GM12801 (cell line): ENCODE measurements around the gene PTPRA.

Experiments used
- CTCF ChIP-seq: IDR thresholded peaks from one replicate; pipeline ENCODE4 v1.5.1; 2011; ENCODE audit warnings: control low read depth; ENCODE audit not compliant: insufficient read length; ENCODE audit errors: extremely low read depth

PTPRA gene

GRCh38 chr20:2871111-2871465 is 2.2 kb upstream of the PTPRA start:
- no peak for TF ChIP-seq CTCF

DNA sequence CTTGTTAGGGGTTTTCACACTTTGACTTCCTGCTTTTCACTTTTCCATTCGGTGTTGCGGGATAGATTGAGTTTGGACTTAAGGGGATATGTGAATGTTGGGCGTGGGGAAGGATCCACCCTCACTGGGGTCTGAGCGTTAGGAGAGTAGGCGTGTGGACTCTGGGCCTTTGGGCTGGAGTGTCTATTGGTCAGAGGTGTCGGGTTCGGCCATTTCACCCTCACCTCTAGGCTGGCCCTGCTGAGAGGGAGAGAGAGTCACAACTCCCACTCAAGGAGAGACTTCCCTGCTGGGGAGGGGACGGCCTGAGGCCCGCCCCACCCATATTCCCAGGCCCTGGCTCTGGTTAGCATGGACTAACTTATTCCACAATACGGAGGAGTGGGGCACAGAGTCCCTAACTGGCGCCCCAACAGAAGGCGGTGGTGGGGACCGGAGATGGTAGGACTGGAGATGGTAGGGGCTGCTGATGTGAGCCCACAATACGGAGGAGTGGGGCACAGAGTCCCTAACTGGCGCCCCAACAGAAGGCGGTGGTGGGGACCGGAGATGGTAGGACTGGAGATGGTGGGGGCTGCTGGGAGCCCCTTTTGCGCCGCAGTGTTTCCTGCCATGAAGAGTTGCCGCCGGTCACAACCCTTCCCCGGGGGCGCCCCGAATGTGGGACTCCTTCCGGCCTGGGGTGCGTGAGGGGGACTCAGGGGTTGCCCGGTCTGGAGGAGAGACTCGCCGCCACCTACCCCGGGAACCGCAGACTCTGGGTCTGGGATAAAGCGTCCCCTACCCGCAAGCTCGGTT is 1.4 kb upstream of the PTPRA start:
- no peak for TF ChIP-seq CTCF

DNA sequence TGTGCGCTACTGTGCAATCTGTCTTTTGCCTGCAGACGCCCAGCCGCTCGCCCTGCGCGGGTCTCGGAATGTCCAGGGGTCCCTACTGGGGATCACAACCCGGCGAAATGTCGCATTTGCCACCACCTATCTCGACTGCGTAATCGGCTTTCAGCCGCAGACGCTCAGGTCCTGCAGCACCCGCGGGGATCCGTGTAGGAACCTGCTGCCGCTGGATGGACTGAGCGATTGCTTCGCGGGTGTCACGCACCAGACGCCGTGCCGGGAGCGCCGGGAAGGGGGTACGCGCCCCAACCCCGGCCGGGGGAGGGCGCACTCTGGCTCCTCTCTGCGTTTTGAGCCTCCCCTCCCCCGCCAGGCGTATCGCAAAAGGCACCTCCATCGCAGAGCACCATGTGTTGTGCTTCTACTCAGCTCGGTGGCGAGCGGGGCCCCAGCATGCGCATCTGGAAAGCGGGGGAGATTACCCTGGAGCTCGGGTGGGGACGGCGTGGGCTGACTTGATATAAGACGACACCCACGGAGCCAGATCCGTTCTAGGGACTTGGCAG is 747 bp upstream of the PTPRA start:
- TF ChIP-seq CTCF: no peak

DNA sequence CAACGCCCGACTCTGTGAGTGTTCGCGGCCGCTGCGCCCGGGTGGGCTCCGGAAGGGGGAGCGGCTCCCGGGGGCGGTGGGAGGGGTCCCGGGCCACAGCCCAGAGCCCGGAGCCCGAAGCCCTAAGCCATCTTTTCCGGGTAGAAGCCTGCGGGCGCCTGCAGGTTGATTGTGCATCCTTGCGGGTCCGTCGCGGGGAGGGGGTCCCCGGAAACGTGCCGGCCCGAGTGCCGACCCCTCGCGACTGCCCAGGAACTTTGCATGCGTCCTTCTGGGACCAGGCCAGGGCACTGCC is 413 bp downstream of the PTPRA start:
- no peak for TF ChIP-seq CTCF

- TF ChIP-seq CTCF: no peak
These were observed 1.2 kb downstream of the PTPRA start for GRCh38 chr20:2874456-2874855.

GRCh38 chr20:2875690-2876203 is 2.5 kb downstream of the PTPRA start:
- TF ChIP-seq CTCF: no peak

DNA sequence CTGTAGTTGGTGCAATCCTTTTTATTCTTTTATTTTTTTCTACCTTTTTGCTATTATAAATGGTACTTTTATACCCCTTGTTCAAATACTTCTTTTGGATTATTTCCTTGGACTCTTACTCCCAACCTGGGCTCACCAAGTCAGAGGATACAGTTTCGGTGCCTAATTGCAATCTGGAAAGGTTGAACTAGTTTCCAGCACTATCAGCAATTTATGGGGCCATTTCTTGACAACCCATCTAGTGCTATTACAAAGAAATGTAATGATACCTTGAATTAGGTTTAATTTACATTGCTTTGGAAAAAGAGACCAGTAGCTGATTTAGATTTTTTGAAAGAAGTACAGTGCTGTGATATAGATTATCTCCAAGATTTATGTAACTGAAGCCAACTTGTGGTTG is 5.2 kb downstream of the PTPRA start:
- TF ChIP-seq CTCF: no peak
